ENCODE data around the gene TMEM186. TPM values are rescaled to one million over a fixed set of nuclear protein-coding genes. Genes with fewer than 3 reads are reported as not detected.
"Not testable (repeated sequence)": the region's sequence is repeated elsewhere in the genome, so short reads cannot be mapped to it uniquely, and the experiment has no call there.

Gene TMEM186
- total and polyA plus RNA-seq, 12 donors: 7.9 to 15.4 (median 11.9) TPM

GRCh38 chr16:8795091-8795490 lies 2.3 kb downstream of the TMEM186 start:
- Histone ChIP-seq H3K9me3 (replicated peaks in 1 of 3) (no peaks in the 10 kb centered on the region), H3K36me3 (replicated peaks in 1 of 2) (no peaks in the 10 kb centered on the region), H3K4me3 (no peak overlapping the region), H3K27me3 (no peaks in the 10 kb centered on the region), H3K4me1 (replicated peaks in 1 of 2) (peaks cover 24 to 28% of the 10 kb centered on the region in 2 donors), H3K27ac (no peak overlapping the region)
- WGBS, 4 donors: 84 to 90% (median 88%) methylated on average over 7 to 8 of the region's 8 CpGs
- DNase-seq: no peak
- intact Hi-C loops (cut with DNase I): loop anchor here in 1 of 2 donors (5.0 to 10.0 kb wide), 2 partner anchors 82 to 230 kb away; no protein-coding TSS in a partner anchor
- TF ChIP-seq POLR2A (IDR thresholded peaks at IDR 0.05): no peak
- TF ChIP-seq CTCF (IDR thresholded peaks at IDR 0.05): peak in 1 of 6 experiments; percentile 20

- intact Hi-C loops (cut with DNase I): no loop called here
- no peaks in the 10 kb centered on the region for H3K27me3 ChIP-seq
- no peak overlapping the region for H3K4me3 ChIP-seq
- H3K36me3 ChIP-seq (replicated peaks in 1 of 2): no peaks in the 10 kb centered on the region
- WGBS, 4 donors: 76 to 84% (median 82%) methylated on average over 6 to 8 of the region's 8 CpGs
- no peaks in the 10 kb centered on the region for H3K4me1 ChIP-seq (replicated peaks in 1 of 2)
- TF ChIP-seq CTCF (IDR thresholded peaks at IDR 0.05) (no peak), POLR2A (IDR thresholded peaks at IDR 0.05) (no peak)
- no peaks in the 10 kb centered on the region for H3K9me3 ChIP-seq (replicated peaks in 1 of 3)
- DNase-seq: no peak
- H3K27ac ChIP-seq: no peak overlapping the region
These were observed 8.8 kb downstream of the TMEM186 start for GRCh38 chr16:8788578-8789172.

- intact Hi-C loops (cut with DNase I); H3K9me3 ChIP-seq (replicated peaks in 1 of 3); H3K27me3 ChIP-seq; DNase-seq; H3K4me3 ChIP-seq; H3K36me3 ChIP-seq (replicated peaks in 1 of 2); H3K27ac ChIP-seq; H3K4me1 ChIP-seq (replicated peaks in 1 of 2): not testable (repeated sequence)
- 61 to 81% (median 64%) methylated on average over 6 to 11 of the region's 11 CpGs for WGBS, 4 donors
These were observed 11.1 kb downstream of the TMEM186 start for GRCh38 chr16:8786316-8786715.

GRCh38 chr16:8785408-8785807 lies 12.0 kb downstream of the TMEM186 start:
- no peak for TF ChIP-seq CTCF (IDR thresholded peaks at IDR 0.05)
- TF ChIP-seq POLR2A (IDR thresholded peaks at IDR 0.05): no peak
- 67 to 79% (median 72%) methylated on average over 6 of the region's 6 CpGs for WGBS, 4 donors
- H3K4me1 ChIP-seq (replicated peaks in 1 of 2): no peaks in the 10 kb centered on the region
- H3K36me3 ChIP-seq (replicated peaks in 1 of 2): no peaks in the 10 kb centered on the region
- no peaks in the 10 kb centered on the region for H3K27me3 ChIP-seq
- no peak overlapping the region for H3K27ac ChIP-seq
- H3K9me3 ChIP-seq (replicated peaks in 1 of 3): no peaks in the 10 kb centered on the region
- no peak overlapping the region for H3K4me3 ChIP-seq
- no peak for DNase-seq
- intact Hi-C loops (cut with DNase I): no loop called here

GRCh38 chr16:8782673-8783072 lies 14.8 kb downstream of the TMEM186 start:
- intact Hi-C loops (cut with DNase I): no loop called here
- Histone ChIP-seq H3K4me1 (replicated peaks in 1 of 2) (no peaks in the 10 kb centered on the region), H3K27ac (no peak overlapping the region), H3K36me3 (replicated peaks in 1 of 2) (peaks cover 0 to 7% of the 10 kb centered on the region in 2 donors), H3K27me3 (no peaks in the 10 kb centered on the region), H3K9me3 (replicated peaks in 1 of 3) (no peaks in the 10 kb centered on the region), H3K4me3 (no peak overlapping the region)
- WGBS, 4 donors: 62 to 72% (median 68%) methylated on average over 6 of the region's 6 CpGs
- no peak for TF ChIP-seq POLR2A (IDR thresholded peaks at IDR 0.05)
- DNase-seq: no peak

All from adrenal gland (tissue), 12 donors.